CD4-positive, alpha-beta T cell treated with Interleukin-12 subunit alpha and Interleukin-12 subunit beta, for 1 hour (primary cell): ENCODE data around the gene NOP56.
"Not testable (repeated sequence)": the region's sequence is repeated elsewhere in the genome, so short reads cannot be mapped to it uniquely, and the experiment has no call there.

Experiments
- DNase-seq: peaks from one replicate; pipeline ENCODE4 v3.0.0-alpha.2; 2020

NOP56 gene

GRCh38 chr20:2687514-2687913 lies 35.1 kb downstream of the NOP56 start:
- DNase-seq: no peak

- peak; percentile 82 for DNase-seq
Observed at GRCh38 chr20:2688041-2688591, 35.7 kb downstream of the NOP56 start.

- no peak for DNase-seq
Observed at GRCh38 chr20:2690213-2690612, 37.8 kb downstream of the NOP56 start.

GRCh38 chr20:2690718-2691117 lies 38.3 kb downstream of the NOP56 start:
- no peak for DNase-seq

- DNase-seq: no peak
Observed at GRCh38 chr20:2691127-2691526, 38.7 kb downstream of the NOP56 start.

GRCh38 chr20:2691663-2692035 lies 39.2 kb downstream of the NOP56 start:
- no peak for DNase-seq

- peak; percentile 47 for DNase-seq
Observed at GRCh38 chr20:2692036-2692885, 39.8 kb downstream of the NOP56 start, which contains the start of gene EBF4. Gene EBF4 (plus strand): TSS chr20:2692780. CDS start chr20:2693646, 866 bp downstream.

- no peak for DNase-seq
Observed at GRCh38 chr20:2692886-2693285, 40.5 kb downstream of the NOP56 start.

- peak; percentile 67 for DNase-seq
Observed at GRCh38 chr20:2693286-2694007, 41.0 kb downstream of the NOP56 start.

- DNase-seq: no peak
Observed at GRCh38 chr20:2694008-2694471, 41.6 kb downstream of the NOP56 start.

GRCh38 chr20:2694519-2694918 lies 42.1 kb downstream of the NOP56 start:
- DNase-seq: no peak

GRCh38 chr20:2695206-2695983 lies 43.0 kb downstream of the NOP56 start:
- no peak for DNase-seq

GRCh38 chr20:2695984-2696525 lies 43.6 kb downstream of the NOP56 start:
- DNase-seq: not testable (repeated sequence)

- DNase-seq: no peak
Observed at GRCh38 chr20:2696646-2697045, 44.2 kb downstream of the NOP56 start.

GRCh38 chr20:2697768-2698167 lies 45.3 kb downstream of the NOP56 start:
- no peak for DNase-seq

GRCh38 chr20:2698186-2698817 lies 45.9 kb downstream of the NOP56 start:
- DNase-seq: no peak

- no peak for DNase-seq
Observed at GRCh38 chr20:2698912-2699311, 46.5 kb downstream of the NOP56 start.

GRCh38 chr20:2699775-2700413 lies 47.5 kb downstream of the NOP56 start:
- no peak for DNase-seq

- DNase-seq: no peak
Observed at GRCh38 chr20:2700913-2701620, 48.6 kb downstream of the NOP56 start.

GRCh38 chr20:2701671-2702081 lies 49.2 kb downstream of the NOP56 start:
- DNase-seq: no peak
